ENCODE results near the gene RPAP3. TPM values are rescaled to one million over a fixed set of nuclear protein-coding genes. Genes with fewer than 3 reads are reported as not detected.

Gene RPAP3
- total RNA-seq, 1 experiment from 2014 or later = 44.3 TPM

- TF ChIP-seq PREB (CRISPR knock-in tag; IDR thresholded peaks at IDR 0.05; ENCODE audit: borderline replicate concordance) (no peak), ZNF425 (CRISPR knock-in tag; conservative IDR thresholded peaks at IDR 0.05) (no peak)
Observed at GRCh38 chr12:47740606-47741339, 34.9 kb upstream of the RPAP3 start (continued).

DNA sequence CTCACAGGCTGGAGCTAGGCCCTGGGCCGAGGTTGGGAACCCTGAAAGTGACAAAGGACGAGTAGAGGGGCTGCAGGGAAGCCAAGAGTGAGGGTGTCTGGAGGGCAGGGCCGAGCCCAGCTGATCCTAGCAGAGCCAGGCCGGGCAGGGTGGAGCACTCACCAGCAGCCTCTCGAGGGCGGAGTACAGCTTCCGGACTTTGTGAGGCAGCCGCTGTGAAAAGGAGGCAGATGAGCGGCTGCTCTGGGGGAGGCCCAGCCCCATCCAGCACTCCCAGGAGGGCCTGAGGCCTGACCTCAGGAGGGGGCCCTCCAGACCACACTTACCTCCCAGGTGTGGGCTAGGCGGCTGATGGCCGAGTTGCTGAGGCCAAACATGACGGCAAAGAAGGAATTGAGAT lies 34.1 kb upstream of the RPAP3 start:
- POLR2A ChIA-PET = interaction anchor here (1.0 kb wide), 1 partner anchor 40 kb away, joined by 3 read pairs; no protein-coding TSS in a partner anchor

GRCh38 chr12:47739297-47739696 lies 33.5 kb upstream of the RPAP3 start:
- H3K4me3 Mint-ChIP-seq = no peak overlapping the region
- DNase-seq (ENCODE audit: low spot score) (no peak), ATAC-seq (no peak)
- no peak overlapping the region for H3K27ac Mint-ChIP-seq
- peaks cover 10% of the 10 kb centered on the region for H3K27me3 Mint-ChIP-seq (ENCODE audit: low read depth)
- POLR2A ChIA-PET = no interaction called here
- peaks cover 35% of the 10 kb centered on the region for H3K4me1 Mint-ChIP-seq
- H3K36me3 Mint-ChIP-seq = no peaks in the 10 kb centered on the region
- CTCF ChIA-PET = interaction anchor here (6.4 to 15.4 kb wide), 4 partner anchors 17 to 98 kb away, joined by 104 to 735 read pairs (median 163); partner anchors contain the start of genes RAPGEF3 and SLC48A1
- no peaks in the 10 kb centered on the region for H3K9me3 Mint-ChIP-seq
- no peak for TF ChIP-seq SMAD4 (CRISPR knock-in tag; IDR thresholded peaks at IDR 0.05)
- no peak for TF ChIP-seq ATF1 (CRISPR knock-in tag; IDR thresholded peaks at IDR 0.05)
- TF ChIP-seq SMAD3 (CRISPR knock-in tag; IDR thresholded peaks at IDR 0.05; ENCODE audit: borderline replicate concordance) = no peak
- no peak for TF ChIP-seq FOXP4 (CRISPR knock-in tag; IDR thresholded peaks at IDR 0.05)
- no peak for TF ChIP-seq NR1H2 (CRISPR knock-in tag; IDR thresholded peaks at IDR 0.05)
- no peak for TF ChIP-seq RELA (CRISPR knock-in tag; IDR thresholded peaks at IDR 0.05; ENCODE audit: borderline replicate concordance)
- no peak for TF ChIP-seq ERG (CRISPR knock-in tag; IDR thresholded peaks at IDR 0.05)
- no peak for TF ChIP-seq JAZF1 (CRISPR knock-in tag; IDR thresholded peaks at IDR 0.05)
- TF ChIP-seq RORB (CRISPR knock-in tag; IDR thresholded peaks at IDR 0.05) = no peak

More for the DNA sequence above, 34.1 kb upstream of the RPAP3 start:
- H3K9me3 Mint-ChIP-seq = no peaks in the 10 kb centered on the region
- no peaks in the 10 kb centered on the region for H3K36me3 Mint-ChIP-seq
- H3K27ac Mint-ChIP-seq = no peak overlapping the region
- ATAC-seq (no peak), DNase-seq (ENCODE audit: low spot score) (no peak)
- no peak for TF ChIP-seq ZNF423 (CRISPR knock-in tag; IDR thresholded peaks at IDR 0.05)
- TF ChIP-seq ZNF138 (CRISPR knock-in tag; conservative IDR thresholded peaks at IDR 0.05) = no peak
- TF ChIP-seq NR1H2 (CRISPR knock-in tag; IDR thresholded peaks at IDR 0.05) = no peak
- no peak for TF ChIP-seq KAT7 (CRISPR knock-in tag; IDR thresholded peaks at IDR 0.05; ENCODE audit: borderline replicate concordance)
- TF ChIP-seq ZNF232 (CRISPR knock-in tag; IDR thresholded peaks at IDR 0.05) = no peak
- no peak for TF ChIP-seq JAZF1 (CRISPR knock-in tag; IDR thresholded peaks at IDR 0.05)
- no peak for TF ChIP-seq PRRX2 (CRISPR knock-in tag; IDR thresholded peaks at IDR 0.05)
- TF ChIP-seq, protein P1, sequence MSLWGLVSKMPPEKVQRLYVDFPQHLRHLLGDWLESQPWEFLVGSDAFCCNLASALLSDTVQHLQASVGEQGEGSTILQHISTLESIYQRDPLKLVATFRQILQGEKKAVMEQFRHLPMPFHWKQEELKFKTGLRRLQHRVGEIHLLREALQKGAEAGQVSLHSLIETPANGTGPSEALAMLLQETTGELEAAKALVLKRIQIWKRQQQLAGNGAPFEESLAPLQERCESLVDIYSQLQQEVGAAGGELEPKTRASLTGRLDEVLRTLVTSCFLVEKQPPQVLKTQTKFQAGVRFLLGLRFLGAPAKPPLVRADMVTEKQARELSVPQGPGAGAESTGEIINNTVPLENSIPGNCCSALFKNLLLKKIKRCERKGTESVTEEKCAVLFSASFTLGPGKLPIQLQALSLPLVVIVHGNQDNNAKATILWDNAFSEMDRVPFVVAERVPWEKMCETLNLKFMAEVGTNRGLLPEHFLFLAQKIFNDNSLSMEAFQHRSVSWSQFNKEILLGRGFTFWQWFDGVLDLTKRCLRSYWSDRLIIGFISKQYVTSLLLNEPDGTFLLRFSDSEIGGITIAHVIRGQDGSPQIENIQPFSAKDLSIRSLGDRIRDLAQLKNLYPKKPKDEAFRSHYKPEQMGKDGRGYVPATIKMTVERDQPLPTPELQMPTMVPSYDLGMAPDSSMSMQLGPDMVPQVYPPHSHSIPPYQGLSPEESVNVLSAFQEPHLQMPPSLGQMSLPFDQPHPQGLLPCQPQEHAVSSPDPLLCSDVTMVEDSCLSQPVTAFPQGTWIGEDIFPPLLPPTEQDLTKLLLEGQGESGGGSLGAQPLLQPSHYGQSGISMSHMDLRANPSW (CRISPR knock-in tag; conservative IDR thresholded peaks at IDR 0.05; ENCODE audit: low read depth) = no peak
- TF ChIP-seq, protein P2, sequence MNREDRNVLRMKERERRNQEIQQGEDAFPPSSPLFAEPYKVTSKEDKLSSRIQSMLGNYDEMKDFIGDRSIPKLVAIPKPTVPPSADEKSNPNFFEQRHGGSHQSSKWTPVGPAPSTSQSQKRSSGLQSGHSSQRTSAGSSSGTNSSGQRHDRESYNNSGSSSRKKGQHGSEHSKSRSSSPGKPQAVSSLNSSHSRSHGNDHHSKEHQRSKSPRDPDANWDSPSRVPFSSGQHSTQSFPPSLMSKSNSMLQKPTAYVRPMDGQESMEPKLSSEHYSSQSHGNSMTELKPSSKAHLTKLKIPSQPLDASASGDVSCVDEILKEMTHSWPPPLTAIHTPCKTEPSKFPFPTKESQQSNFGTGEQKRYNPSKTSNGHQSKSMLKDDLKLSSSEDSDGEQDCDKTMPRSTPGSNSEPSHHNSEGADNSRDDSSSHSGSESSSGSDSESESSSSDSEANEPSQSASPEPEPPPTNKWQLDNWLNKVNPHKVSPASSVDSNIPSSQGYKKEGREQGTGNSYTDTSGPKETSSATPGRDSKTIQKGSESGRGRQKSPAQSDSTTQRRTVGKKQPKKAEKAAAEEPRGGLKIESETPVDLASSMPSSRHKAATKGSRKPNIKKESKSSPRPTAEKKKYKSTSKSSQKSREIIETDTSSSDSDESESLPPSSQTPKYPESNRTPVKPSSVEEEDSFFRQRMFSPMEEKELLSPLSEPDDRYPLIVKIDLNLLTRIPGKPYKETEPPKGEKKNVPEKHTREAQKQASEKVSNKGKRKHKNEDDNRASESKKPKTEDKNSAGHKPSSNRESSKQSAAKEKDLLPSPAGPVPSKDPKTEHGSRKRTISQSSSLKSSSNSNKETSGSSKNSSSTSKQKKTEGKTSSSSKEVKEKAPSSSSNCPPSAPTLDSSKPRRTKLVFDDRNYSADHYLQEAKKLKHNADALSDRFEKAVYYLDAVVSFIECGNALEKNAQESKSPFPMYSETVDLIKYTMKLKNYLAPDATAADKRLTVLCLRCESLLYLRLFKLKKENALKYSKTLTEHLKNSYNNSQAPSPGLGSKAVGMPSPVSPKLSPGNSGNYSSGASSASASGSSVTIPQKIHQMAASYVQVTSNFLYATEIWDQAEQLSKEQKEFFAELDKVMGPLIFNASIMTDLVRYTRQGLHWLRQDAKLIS (CRISPR knock-in tag; IDR thresholded peaks at IDR 0.05; ENCODE audit: borderline replicate concordance) = no peak
- no peak for TF ChIP-seq ATF1 (CRISPR knock-in tag; IDR thresholded peaks at IDR 0.05)
- H3K4me3 Mint-ChIP-seq = no peak overlapping the region
- peaks cover 35% of the 10 kb centered on the region for H3K4me1 Mint-ChIP-seq
- CTCF ChIA-PET = interaction anchor here (1.3 to 15.4 kb wide), 10 partner anchors 16 to 210 kb away, joined by 3 to 735 read pairs (median 28); partner anchors contain the start of genes RAPGEF3 and SLC48A1
- H3K27me3 Mint-ChIP-seq (ENCODE audit: low read depth) = peaks cover 10% of the 10 kb centered on the region
